ENCODE data around the gene FOXD1. TPM values are rescaled to one million over a fixed set of nuclear protein-coding genes. Genes with fewer than 3 reads are reported as not detected.
A peak's percentile ranks its signal among the peaks of the same experiment; 100 is the strongest.

FOXD1 gene
- total and polyA plus RNA-seq, 9 of the 15 experiments (the other 6 are each of a cell fraction or from before 2014, with no cell fraction given), result 0.03 to 0.40 (median 0.10) TPM; not detected in 4

DNA sequence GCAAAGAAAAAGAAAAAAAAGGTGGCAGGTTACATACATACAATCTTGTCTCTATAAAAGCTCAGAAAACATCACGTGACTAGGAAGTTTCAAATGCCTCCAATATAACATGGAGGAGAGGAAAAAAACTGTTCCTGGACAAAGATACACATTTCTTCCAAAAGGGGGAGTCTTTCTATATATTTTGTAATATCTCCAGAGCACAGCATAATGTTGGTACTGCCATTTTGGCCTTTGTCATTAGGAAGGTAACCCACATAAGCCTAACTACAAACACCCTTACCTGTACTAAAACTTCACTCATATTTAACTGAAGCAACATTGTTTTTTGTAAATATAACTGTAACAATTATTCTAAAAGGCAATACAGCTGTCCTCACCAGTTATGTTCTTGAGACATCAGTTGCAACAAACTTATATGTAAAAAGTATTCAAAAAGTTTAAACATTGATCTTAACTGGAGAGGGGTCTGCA lies 48.4 kb upstream of the FOXD1 start (continued):
- TF ChIP-seq, protein P1, sequence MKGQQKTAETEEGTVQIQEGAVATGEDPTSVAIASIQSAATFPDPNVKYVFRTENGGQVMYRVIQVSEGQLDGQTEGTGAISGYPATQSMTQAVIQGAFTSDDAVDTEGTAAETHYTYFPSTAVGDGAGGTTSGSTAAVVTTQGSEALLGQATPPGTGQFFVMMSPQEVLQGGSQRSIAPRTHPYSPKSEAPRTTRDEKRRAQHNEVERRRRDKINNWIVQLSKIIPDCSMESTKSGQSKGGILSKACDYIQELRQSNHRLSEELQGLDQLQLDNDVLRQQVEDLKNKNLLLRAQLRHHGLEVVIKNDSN (CRISPR knock-in tag; IDR thresholded peaks at IDR 0.05), result no peak
- TF ChIP-seq, protein P2, sequence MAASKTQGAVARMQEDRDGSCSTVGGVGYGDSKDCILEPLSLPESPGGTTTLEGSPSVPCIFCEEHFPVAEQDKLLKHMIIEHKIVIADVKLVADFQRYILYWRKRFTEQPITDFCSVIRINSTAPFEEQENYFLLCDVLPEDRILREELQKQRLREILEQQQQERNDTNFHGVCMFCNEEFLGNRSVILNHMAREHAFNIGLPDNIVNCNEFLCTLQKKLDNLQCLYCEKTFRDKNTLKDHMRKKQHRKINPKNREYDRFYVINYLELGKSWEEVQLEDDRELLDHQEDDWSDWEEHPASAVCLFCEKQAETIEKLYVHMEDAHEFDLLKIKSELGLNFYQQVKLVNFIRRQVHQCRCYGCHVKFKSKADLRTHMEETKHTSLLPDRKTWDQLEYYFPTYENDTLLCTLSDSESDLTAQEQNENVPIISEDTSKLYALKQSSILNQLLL (CRISPR knock-in tag; IDR thresholded peaks at IDR 0.05; ENCODE audit: borderline replicate concordance), result no peak
- no peak for TF ChIP-seq ZNF589 (CRISPR knock-in tag; IDR thresholded peaks at IDR 0.05; ENCODE audit: low read depth)
- TF ChIP-seq ZBTB8A (IDR thresholded peaks at IDR 0.05; ENCODE audit: partially characterized antibody), result no peak
- TF ChIP-seq PYGO2 (tag; IDR thresholded peaks at IDR 0.05), result no peak
- TF ChIP-seq NR4A1 (CRISPR knock-in tag; IDR thresholded peaks at IDR 0.05), result no peak
- TF ChIP-seq NR4A1 (tag; IDR thresholded peaks at IDR 0.05), result no peak
- TF ChIP-seq PTTG1 (tag; IDR thresholded peaks at IDR 0.05; ENCODE audit: low read depth), result 0 out of 2 replicates have a peak, but pooled peaks have one; percentile 40
- TF ChIP-seq, protein P3, sequence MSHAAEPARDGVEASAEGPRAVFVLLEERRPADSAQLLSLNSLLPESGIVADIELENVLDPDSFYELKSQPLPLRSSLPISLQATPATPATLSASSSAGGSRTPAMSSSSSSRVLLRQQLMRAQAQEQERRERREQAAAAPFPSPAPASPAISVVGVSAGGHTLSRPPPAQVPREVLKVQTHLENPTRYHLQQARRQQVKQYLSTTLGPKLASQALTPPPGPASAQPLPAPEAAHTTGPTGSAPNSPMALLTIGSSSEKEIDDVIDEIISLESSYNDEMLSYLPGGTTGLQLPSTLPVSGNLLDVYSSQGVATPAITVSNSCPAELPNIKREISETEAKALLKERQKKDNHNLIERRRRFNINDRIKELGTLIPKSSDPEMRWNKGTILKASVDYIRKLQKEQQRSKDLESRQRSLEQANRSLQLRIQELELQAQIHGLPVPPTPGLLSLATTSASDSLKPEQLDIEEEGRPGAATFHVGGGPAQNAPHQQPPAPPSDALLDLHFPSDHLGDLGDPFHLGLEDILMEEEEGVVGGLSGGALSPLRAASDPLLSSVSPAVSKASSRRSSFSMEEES (CRISPR knock-in tag; IDR thresholded peaks at IDR 0.05), result peak; percentile 99
- no peak for TF ChIP-seq MXI1 (IDR thresholded peaks at IDR 0.05; ENCODE audit: low read depth, low read length)
- TF ChIP-seq RUNX1 (IDR thresholded peaks at IDR 0.05; ENCODE audit: low read depth), result no peak
- no peak for TF ChIP-seq HNRNPUL1 (IDR thresholded peaks at IDR 0.05; ENCODE audit: low read length)
- TF ChIP-seq DDX20 (tag; IDR thresholded peaks at IDR 0.05; ENCODE audit: low read depth), result no peak
- no peak for TF ChIP-seq ZNF253 (CRISPR knock-in tag; conservative IDR thresholded peaks at IDR 0.05)
- TF ChIP-seq ZNF408 (CRISPR knock-in tag; IDR thresholded peaks at IDR 0.05; ENCODE audit: low read depth), result no peak
- peak; percentile 90 for TF ChIP-seq NFRKB (IDR thresholded peaks at IDR 0.05; ENCODE audit: low read depth)
- TF ChIP-seq TCF7L2 (IDR thresholded peaks at IDR 0.05; ENCODE audit: low read depth, low read length), result no peak
- TF ChIP-seq, protein P4, sequence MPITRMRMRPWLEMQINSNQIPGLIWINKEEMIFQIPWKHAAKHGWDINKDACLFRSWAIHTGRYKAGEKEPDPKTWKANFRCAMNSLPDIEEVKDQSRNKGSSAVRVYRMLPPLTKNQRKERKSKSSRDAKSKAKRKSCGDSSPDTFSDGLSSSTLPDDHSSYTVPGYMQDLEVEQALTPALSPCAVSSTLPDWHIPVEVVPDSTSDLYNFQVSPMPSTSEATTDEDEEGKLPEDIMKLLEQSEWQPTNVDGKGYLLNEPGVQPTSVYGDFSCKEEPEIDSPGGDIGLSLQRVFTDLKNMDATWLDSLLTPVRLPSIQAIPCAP (CRISPR knock-in tag; IDR thresholded peaks at IDR 0.05; ENCODE audit: borderline replicate concordance), result no peak
- TF ChIP-seq ZNF3 (CRISPR knock-in tag; IDR thresholded peaks at IDR 0.05), result no peak
- TF ChIP-seq, protein P5, sequence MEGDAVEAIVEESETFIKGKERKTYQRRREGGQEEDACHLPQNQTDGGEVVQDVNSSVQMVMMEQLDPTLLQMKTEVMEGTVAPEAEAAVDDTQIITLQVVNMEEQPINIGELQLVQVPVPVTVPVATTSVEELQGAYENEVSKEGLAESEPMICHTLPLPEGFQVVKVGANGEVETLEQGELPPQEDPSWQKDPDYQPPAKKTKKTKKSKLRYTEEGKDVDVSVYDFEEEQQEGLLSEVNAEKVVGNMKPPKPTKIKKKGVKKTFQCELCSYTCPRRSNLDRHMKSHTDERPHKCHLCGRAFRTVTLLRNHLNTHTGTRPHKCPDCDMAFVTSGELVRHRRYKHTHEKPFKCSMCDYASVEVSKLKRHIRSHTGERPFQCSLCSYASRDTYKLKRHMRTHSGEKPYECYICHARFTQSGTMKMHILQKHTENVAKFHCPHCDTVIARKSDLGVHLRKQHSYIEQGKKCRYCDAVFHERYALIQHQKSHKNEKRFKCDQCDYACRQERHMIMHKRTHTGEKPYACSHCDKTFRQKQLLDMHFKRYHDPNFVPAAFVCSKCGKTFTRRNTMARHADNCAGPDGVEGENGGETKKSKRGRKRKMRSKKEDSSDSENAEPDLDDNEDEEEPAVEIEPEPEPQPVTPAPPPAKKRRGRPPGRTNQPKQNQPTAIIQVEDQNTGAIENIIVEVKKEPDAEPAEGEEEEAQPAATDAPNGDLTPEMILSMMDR (IDR thresholded peaks at IDR 0.05 in 2 of 3, conservative IDR thresholded peaks at IDR 0.05 in 1 of 3; ENCODE audit: insufficient read depth in 2 of 3, low read depth in 1 of 3, low read length in 3 of 3), result peak in 2 of 3 experiments; percentile 58 to 70; a peak in 5 of 6 replicates
- TF ChIP-seq POLR2B (IDR thresholded peaks at IDR 0.05; ENCODE audit: low read depth, partially characterized antibody), result no peak
- no peak for TF ChIP-seq TCFL5 (CRISPR knock-in tag; conservative IDR thresholded peaks at IDR 0.05)

Data from K562 (cell line).